ENCODE results near the gene SARM1. TPM values are rescaled to one million over a fixed set of nuclear protein-coding genes. Genes with fewer than 3 reads are reported as not detected.

SARM1 gene
- total and polyA plus RNA-seq, 2 of the 13 experiments (the other 11 are each of a cell fraction or from before 2014, with no cell fraction given) = 0.73 to 0.86 TPM

- TF ChIP-seq, protein P1, sequence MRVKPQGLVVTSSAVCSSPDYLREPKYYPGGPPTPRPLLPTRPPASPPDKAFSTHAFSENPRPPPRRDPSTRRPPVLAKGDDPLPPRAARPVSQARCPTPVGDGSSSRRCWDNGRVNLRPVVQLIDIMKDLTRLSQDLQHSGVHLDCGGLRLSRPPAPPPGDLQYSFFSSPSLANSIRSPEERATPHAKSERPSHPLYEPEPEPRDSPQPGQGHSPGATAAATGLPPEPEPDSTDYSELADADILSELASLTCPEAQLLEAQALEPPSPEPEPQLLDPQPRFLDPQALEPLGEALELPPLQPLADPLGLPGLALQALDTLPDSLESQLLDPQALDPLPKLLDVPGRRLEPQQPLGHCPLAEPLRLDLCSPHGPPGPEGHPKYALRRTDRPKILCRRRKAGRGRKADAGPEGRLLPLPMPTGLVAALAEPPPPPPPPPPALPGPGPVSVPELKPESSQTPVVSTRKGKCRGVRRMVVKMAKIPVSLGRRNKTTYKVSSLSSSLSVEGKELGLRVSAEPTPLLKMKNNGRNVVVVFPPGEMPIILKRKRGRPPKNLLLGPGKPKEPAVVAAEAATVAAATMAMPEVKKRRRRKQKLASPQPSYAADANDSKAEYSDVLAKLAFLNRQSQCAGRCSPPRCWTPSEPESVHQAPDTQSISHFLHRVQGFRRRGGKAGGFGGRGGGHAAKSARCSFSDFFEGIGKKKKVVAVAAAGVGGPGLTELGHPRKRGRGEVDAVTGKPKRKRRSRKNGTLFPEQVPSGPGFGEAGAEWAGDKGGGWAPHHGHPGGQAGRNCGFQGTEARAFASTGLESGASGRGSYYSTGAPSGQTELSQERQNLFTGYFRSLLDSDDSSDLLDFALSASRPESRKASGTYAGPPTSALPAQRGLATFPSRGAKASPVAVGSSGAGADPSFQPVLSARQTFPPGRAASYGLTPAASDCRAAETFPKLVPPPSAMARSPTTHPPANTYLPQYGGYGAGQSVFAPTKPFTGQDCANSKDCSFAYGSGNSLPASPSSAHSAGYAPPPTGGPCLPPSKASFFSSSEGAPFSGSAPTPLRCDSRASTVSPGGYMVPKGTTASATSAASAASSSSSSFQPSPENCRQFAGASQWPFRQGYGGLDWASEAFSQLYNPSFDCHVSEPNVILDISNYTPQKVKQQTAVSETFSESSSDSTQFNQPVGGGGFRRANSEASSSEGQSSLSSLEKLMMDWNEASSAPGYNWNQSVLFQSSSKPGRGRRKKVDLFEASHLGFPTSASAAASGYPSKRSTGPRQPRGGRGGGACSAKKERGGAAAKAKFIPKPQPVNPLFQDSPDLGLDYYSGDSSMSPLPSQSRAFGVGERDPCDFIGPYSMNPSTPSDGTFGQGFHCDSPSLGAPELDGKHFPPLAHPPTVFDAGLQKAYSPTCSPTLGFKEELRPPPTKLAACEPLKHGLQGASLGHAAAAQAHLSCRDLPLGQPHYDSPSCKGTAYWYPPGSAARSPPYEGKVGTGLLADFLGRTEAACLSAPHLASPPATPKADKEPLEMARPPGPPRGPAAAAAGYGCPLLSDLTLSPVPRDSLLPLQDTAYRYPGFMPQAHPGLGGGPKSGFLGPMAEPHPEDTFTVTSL (CRISPR knock-in tag; IDR thresholded peaks at IDR 0.05; ENCODE audit: borderline replicate concordance) = no peak
- TF ChIP-seq ZFP62 (CRISPR knock-in tag; IDR thresholded peaks at IDR 0.05) = no peak; the same call in 1 of the 2 replicates
- TF ChIP-seq, protein P2, sequence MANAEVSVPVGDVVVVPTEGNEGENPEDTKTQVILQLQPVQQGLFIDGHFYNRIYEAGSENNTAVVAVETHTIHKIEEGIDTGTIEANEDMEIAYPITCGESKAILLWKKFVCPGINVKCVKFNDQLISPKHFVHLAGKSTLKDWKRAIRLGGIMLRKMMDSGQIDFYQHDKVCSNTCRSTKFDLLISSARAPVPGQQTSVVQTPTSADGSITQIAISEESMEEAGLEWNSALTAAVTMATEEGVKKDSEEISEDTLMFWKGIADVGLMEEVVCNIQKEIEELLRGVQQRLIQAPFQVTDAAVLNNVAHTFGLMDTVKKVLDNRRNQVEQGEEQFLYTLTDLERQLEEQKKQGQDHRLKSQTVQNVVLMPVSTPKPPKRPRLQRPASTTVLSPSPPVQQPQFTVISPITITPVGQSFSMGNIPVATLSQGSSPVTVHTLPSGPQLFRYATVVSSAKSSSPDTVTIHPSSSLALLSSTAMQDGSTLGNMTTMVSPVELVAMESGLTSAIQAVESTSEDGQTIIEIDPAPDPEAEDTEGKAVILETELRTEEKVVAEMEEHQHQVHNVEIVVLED (CRISPR knock-in tag; IDR thresholded peaks at IDR 0.05; ENCODE audit: borderline replicate concordance) = peak; percentile 93
- TF ChIP-seq ZNF512B (CRISPR knock-in tag; IDR thresholded peaks at IDR 0.05; ENCODE audit: borderline replicate concordance) = no peak
- peak; percentile 54; the same call in 1 of the 2 replicates for TF ChIP-seq ZNF543 (CRISPR knock-in tag; IDR thresholded peaks at IDR 0.05)
- TF ChIP-seq, protein P3, sequence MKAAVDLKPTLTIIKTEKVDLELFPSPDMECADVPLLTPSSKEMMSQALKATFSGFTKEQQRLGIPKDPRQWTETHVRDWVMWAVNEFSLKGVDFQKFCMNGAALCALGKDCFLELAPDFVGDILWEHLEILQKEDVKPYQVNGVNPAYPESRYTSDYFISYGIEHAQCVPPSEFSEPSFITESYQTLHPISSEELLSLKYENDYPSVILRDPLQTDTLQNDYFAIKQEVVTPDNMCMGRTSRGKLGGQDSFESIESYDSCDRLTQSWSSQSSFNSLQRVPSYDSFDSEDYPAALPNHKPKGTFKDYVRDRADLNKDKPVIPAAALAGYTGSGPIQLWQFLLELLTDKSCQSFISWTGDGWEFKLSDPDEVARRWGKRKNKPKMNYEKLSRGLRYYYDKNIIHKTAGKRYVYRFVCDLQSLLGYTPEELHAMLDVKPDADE (CRISPR knock-in tag; IDR thresholded peaks at IDR 0.05) = peak; percentile 79; the same call in 1 of the 2 replicates
- TF ChIP-seq, protein P4, sequence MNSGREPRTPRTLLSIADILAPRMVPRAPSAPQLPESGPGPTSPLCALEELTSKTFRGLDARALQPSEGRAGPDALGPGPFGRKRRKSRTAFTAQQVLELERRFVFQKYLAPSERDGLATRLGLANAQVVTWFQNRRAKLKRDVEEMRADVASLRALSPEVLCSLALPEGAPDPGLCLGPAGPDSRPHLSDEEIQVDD (CRISPR knock-in tag; IDR thresholded peaks at IDR 0.05; ENCODE audit: borderline replicate concordance) = no peak; the same call in 1 of the 2 replicates
- peak; percentile 66; the same call in 1 of the 2 replicates for TF ChIP-seq HNF1B (CRISPR knock-in tag; IDR thresholded peaks at IDR 0.05)
- TF ChIP-seq HMGA1 (CRISPR knock-in tag; conservative IDR thresholded peaks at IDR 0.05) = no peak
Observed at GRCh38 chr17:28357061-28357900, 14.2 kb upstream of the SARM1 start, which contains the start of gene POLDIP2 (continued).
